Mesodermal cell (in vitro differentiated cells): Measurements from ENCODE around the gene UGGT1.
"Not testable (repeated sequence)": the region's sequence is repeated elsewhere in the genome, so short reads cannot be mapped to it uniquely, and the experiment has no call there.

Experiments used
- H3K27ac ChIP-seq: 2 replicates; pipeline ENCODE4 v1.7.0; 2013; ENCODE audit warnings: mild to moderate bottlenecking, low read depth, low read length, moderate library complexity; ENCODE audit not compliant: severe bottlenecking
- H3K36me3 ChIP-seq: 2 replicates; pipeline ENCODE4 v1.7.1; 2013; ENCODE audit warnings: mild to moderate bottlenecking, low read length, moderate library complexity; ENCODE audit not compliant: control insufficient read depth, insufficient read depth
- H3K4me1 ChIP-seq: one replicate; pipeline ENCODE4 v1.7.1; 2013; ENCODE audit warnings: mild to moderate bottlenecking, low read length; ENCODE audit not compliant: insufficient read depth, control insufficient read depth, poor library complexity, severe bottlenecking
- H3K4me3 ChIP-seq: 2 replicates; pipeline ENCODE4 v1.7.0; 2013; ENCODE audit warnings: low read length, control low read depth, mild to moderate bottlenecking; ENCODE audit not compliant: insufficient read depth, poor library complexity, severe bottlenecking; ENCODE audit errors: extremely low read depth
- H3K9me3 ChIP-seq: 2 replicates; pipeline ENCODE4 v1.7.1; 2013; ENCODE audit warnings: mild to moderate bottlenecking, low read length, moderate library complexity; ENCODE audit not compliant: control insufficient read depth
- WGBS, 2 experiments: methylation state at CpG; one replicate each; pipeline ENCODE4 v1.1.5; 2013; ENCODE audit warnings: missing lambda C conversion rate in 2 of 2; ENCODE audit not compliant: insufficient coverage in 2 of 2; 5-methylcytosine and 5-hydroxymethylcytosine counted together

The UGGT1 gene

GRCh38 chr2:128197059-128197458, 106.1 kb downstream of the UGGT1 start:
- Histone ChIP-seq H3K36me3 (peaks cover 16% of the 10 kb centered on the region), H3K9me3 (no peaks in the 10 kb centered on the region), H3K27ac (no peak overlapping the region), H3K4me3 (no peak overlapping the region), H3K4me1 (no peaks in the 10 kb centered on the region)
- 83% methylated on average over 4 of the region's 8 CpGs; no CpG with 5 or more reads in 1 of the 2 experiments for WGBS, 2 experiments

DNA sequence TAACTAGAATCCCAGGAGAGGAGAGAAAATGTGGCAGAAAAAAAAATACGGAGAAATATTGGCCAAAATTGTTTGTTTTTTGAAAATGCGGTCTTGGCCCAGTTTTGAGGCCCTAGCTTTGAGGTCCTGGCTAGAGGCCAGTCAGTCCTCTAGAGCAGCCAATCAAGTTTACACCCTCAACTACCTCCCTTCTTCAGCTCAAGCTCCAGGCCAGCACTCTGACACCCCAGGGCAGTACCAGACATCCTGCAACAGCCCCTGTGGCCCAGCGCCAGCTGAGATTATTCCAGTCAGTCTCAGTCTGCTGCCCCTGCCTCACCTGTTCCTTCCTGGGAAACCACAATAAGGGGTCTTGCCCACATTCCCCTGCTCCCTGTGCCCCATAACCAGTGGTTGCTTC, 107.7 kb downstream of the UGGT1 start:
- Histone ChIP-seq H3K36me3 (peaks cover 7% of the 10 kb centered on the region), H3K27ac (no peak overlapping the region), H3K4me3 (no peak overlapping the region), H3K4me1 (no peaks in the 10 kb centered on the region), H3K9me3 (no peaks in the 10 kb centered on the region)
- 90 to 98% methylated on average over 2 to 3 of the region's 3 CpGs for WGBS, 2 experiments

- Histone ChIP-seq H3K27ac (no peak overlapping the region), H3K9me3 (no peaks in the 10 kb centered on the region), H3K4me3 (no peak overlapping the region), H3K4me1 (no peaks in the 10 kb centered on the region), H3K36me3 (peaks cover 7% of the 10 kb centered on the region)
- WGBS, 2 experiments = 93% methylated on average over 6 of the region's 7 CpGs
Measured at GRCh38 chr2:128199141-128199540, 108.1 kb downstream of the UGGT1 start.

DNA sequence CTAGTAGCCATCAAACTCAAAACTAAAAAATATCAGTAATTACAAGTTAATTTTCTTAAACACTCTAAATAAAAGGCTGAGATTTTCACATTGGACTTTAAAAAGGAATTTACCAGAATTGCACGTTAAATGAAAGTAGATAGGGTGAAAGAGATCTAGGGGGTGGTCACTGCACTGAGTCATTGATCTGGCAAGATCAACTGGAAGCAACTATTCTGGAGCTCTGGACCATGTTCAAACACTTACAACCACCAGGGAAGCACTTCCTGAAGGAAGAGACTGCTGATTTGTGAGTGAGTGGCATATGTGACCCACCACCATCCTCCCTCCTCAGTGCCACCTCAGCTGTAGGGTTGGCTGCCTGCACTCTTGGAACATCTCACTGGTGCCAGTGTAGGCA, 111.8 kb downstream of the UGGT1 start:
- Histone ChIP-seq H3K4me3 (no peak overlapping the region), H3K4me1 (no peaks in the 10 kb centered on the region), H3K27ac (no peak overlapping the region), H3K9me3 (peaks cover 9% of the 10 kb centered on the region), H3K36me3 (no peaks in the 10 kb centered on the region)
- WGBS, 2 experiments = 100% methylated on average over 1 of the region's 1 CpG

DNA sequence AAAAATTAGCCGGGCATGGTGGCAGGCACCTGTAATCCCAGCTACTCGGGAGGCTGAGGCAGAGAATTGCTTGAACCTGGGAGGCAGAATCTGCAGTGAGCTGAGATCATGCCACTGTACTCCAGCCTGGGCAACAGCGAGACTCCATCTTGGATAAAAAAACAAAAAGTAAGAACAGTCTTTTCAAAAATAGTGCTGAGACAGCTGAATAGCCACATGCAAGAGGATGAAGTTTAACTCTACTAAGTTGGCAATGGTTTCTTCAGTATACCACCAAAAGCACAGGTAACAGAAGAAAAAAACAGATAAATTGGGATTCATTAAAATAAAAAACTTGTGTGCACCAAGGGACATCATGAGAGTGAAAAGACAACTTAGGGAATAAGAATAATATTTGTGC, 115.2 kb downstream of the UGGT1 start:
- Histone ChIP-seq H3K4me1 (no peaks in the 10 kb centered on the region), H3K4me3 (no peak overlapping the region), H3K36me3 (no peaks in the 10 kb centered on the region), H3K9me3 (peaks cover 20% of the 10 kb centered on the region), H3K27ac (no peak overlapping the region)
- WGBS, 2 experiments = 71 to 90% methylated on average over 1 to 2 of the region's 3 CpGs

DNA sequence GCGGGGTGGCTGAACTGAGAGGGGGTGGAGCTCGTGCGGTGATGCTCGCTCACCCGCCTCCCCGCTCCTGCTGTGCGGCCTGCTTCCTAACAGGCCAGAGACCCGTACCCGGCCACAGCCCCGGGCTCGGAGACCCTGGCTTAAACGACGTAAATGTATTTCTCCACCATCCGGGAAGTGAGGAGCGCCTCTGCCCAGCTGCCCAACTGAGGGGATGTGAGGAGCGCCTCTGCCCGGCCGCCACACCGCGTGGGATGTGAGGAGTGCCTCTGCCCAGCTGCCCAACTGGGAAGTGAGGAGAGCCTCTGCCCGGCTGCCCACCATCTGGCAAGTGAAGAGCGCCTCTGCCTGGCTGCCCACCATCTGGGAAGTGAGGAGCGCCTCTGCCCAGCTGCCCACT, 117.0 kb downstream of the UGGT1 start:
- H3K9me3 ChIP-seq = peaks cover 20% of the 10 kb centered on the region

GRCh38 chr2:128208631-128209324, 117.8 kb downstream of the UGGT1 start:
- not testable (repeated sequence) for H3K36me3 ChIP-seq, H3K4me3 ChIP-seq, H3K27ac ChIP-seq, H3K4me1 ChIP-seq
- 94 to 97% methylated on average over 8 to 11 of the region's 22 CpGs for WGBS, 2 experiments
- H3K9me3 ChIP-seq = peaks cover 20% of the 10 kb centered on the region

More for the DNA sequence above, 117.0 kb downstream of the UGGT1 start:
- H3K36me3 ChIP-seq = no peaks in the 10 kb centered on the region
- no peak overlapping the region for H3K27ac ChIP-seq
- no peak overlapping the region for H3K4me3 ChIP-seq
- 93 to 94% methylated on average over 10 to 21 of the region's 23 CpGs for WGBS, 2 experiments
- no peaks in the 10 kb centered on the region for H3K4me1 ChIP-seq

GRCh38 chr2:128214251-128214650, 123.3 kb downstream of the UGGT1 start:
- 87 to 95% methylated on average over 11 to 13 of the region's 14 CpGs for WGBS, 2 experiments
- H3K4me1 ChIP-seq = no peaks in the 10 kb centered on the region
- peaks cover 6% of the 10 kb centered on the region for H3K9me3 ChIP-seq
- H3K36me3 ChIP-seq = no peaks in the 10 kb centered on the region
- H3K27ac ChIP-seq = no peak overlapping the region
- H3K4me3 ChIP-seq = no peak overlapping the region

- H3K27ac ChIP-seq = no peak overlapping the region
- H3K4me1 ChIP-seq = no peaks in the 10 kb centered on the region
- 90 to 97% methylated on average over 11 to 12 of the region's 14 CpGs for WGBS, 2 experiments
- no peak overlapping the region for H3K4me3 ChIP-seq
- H3K9me3 ChIP-seq = peaks cover 1% of the 10 kb centered on the region
- H3K36me3 ChIP-seq = no peaks in the 10 kb centered on the region
Measured at GRCh38 chr2:128214866-128215460, 124.0 kb downstream of the UGGT1 start.

GRCh38 chr2:128215897-128216642, 125.1 kb downstream of the UGGT1 start:
- Histone ChIP-seq H3K4me1 (no peaks in the 10 kb centered on the region), H3K27ac (no peak overlapping the region), H3K4me3 (no peak overlapping the region), H3K9me3 (no peaks in the 10 kb centered on the region), H3K36me3 (no peaks in the 10 kb centered on the region)
- WGBS, 2 experiments = 91 to 96% methylated on average over 6 to 10 of the region's 10 CpGs

GRCh38 chr2:128217671-128218070, 126.7 kb downstream of the UGGT1 start:
- 85 to 91% methylated on average over 3 to 4 of the region's 4 CpGs for WGBS, 2 experiments
- no peak overlapping the region for H3K4me3 ChIP-seq
- no peaks in the 10 kb centered on the region for H3K36me3 ChIP-seq
- H3K4me1 ChIP-seq = no peaks in the 10 kb centered on the region
- no peak overlapping the region for H3K27ac ChIP-seq
- no peaks in the 10 kb centered on the region for H3K9me3 ChIP-seq
